Lung (tissue), 12 donors: ENCODE results near the gene EPB41. TPM values are rescaled to one million over a fixed set of nuclear protein-coding genes. Genes with fewer than 3 reads are reported as not detected.

ENCODE experiments used
- ATAC-seq: fragments of 200-7000 bp; cut with Tn5 transposase; one replicate; pipeline ENCODE4 v1.9.1; 2020; ENCODE audit warnings: moderate number of reproducible peaks; ENCODE audit not compliant: insufficient read depth, low FRiP score
- DNase-seq, 3 donors: peaks; one replicate each; pipeline ENCODE4 v3.0.0-alpha.2; 2013 to 2017
- H3K27ac ChIP-seq, 2 donors: one replicate each; pipeline ENCODE4 v1.5.1; 2013; ENCODE audit warnings: mild to moderate bottlenecking in 2 of 2, moderate library complexity in 2 of 2, control low read depth in 1 of 2, inconsistent platforms in 1 of 2, low read depth in 1 of 2, low read length in 1 of 2
- H3K27me3 ChIP-seq, 3 donors: one replicate each; pipeline ENCODE4 v1.5.1; 2013; ENCODE audit warnings: low read length in 2 of 3; ENCODE audit not compliant: control insufficient read depth in 3 of 3, insufficient read depth in 3 of 3
- H3K36me3 ChIP-seq, 4 donors: one replicate each; pipeline ENCODE4 v1.5.1; 2013; ENCODE audit warnings: low read length in 4 of 4, mild to moderate bottlenecking in 1 of 4, moderate library complexity in 1 of 4; ENCODE audit not compliant: control insufficient read depth in 4 of 4, insufficient read depth in 4 of 4
- H3K4me1 ChIP-seq, 5 donors: one replicate each; pipeline ENCODE4 v1.5.1; 2013; ENCODE audit warnings: low read length in 5 of 5, mild to moderate bottlenecking in 2 of 5, moderate library complexity in 1 of 5; ENCODE audit not compliant: control insufficient read depth in 5 of 5, insufficient read depth in 5 of 5
- H3K4me3 ChIP-seq: one replicate; pipeline ENCODE4 v1.5.1; 2013; ENCODE audit warnings: mild to moderate bottlenecking, control low read depth, moderate library complexity
- H3K9ac ChIP-seq, 2 donors: one replicate each; pipeline ENCODE4 v1.5.1; 2013; ENCODE audit warnings: low read length in 2 of 2, control low read depth in 1 of 2; ENCODE audit not compliant: insufficient read depth in 1 of 2
- H3K9me3 ChIP-seq, 4 donors: one replicate each; pipeline ENCODE4 v1.5.1; 2013; ENCODE audit warnings: low read length in 3 of 4, mild to moderate bottlenecking in 1 of 4, moderate library complexity in 1 of 4; ENCODE audit not compliant: control insufficient read depth in 4 of 4, insufficient read depth in 3 of 4
- CTCF ChIP-seq: IDR thresholded peaks from 2 replicates; pipeline ENCODE4 v1.5.1; 2012; ENCODE audit warnings: mild to moderate bottlenecking; ENCODE audit errors: control extremely low read depth, extremely low read depth
- WGBS, 2 donors: extraction: QIAGEN DNeasy Blood & Tissue Kit; methylation state at CpG; one replicate each; pipeline ENCODE4 v1.1.7; 2013; 5-methylcytosine and 5-hydroxymethylcytosine counted together
- polyA plus RNA-seq, 2 donors: library from polyadenylated mRNA; stranded (reverse); fragments of 200-250 nt; gene quantifications; one replicate each; pipeline ENCODE4 v1.2.1, GENCODE V29; 2013
- total RNA-seq, 2 donors: library from RNA; depleted of rRNA in 1 of 2; stranded (reverse); fragments of >200 nt in 1 of 2; gene quantifications; one replicate each; pipeline ENCODE4 v1.2.1, GENCODE V29; 2014 to 2021
- donor health status: control.
- donor health status: control.
- donor health status: Bipolar disorder and iron deficiency.
- donor health status: healthy.
- donor health status: DM: yes; HTN: yes; CAD: no.

Gene EPB41
- total and polyA plus RNA-seq, 4 donors = 10.4 to 69.0 (median 33.3) TPM

- 16 to 43% methylated on average over 3 of the region's 3 CpGs for WGBS, 2 donors
- ATAC-seq = no peak
- H3K36me3 ChIP-seq = no peaks in the 10 kb centered on the region
- H3K9ac ChIP-seq = peak overlapping the region in 1 of 2 donors; percentile 9
- no peak overlapping the region for H3K4me3 ChIP-seq
- TF ChIP-seq CTCF = no peak
- no peak overlapping the region for H3K27ac ChIP-seq
- H3K27me3 ChIP-seq = no peaks in the 10 kb centered on the region
- H3K4me1 ChIP-seq = peaks cover 4 to 27% (median 11%) of the 10 kb centered on the region in 5 donors
- DNase-seq = no peak
- no peaks in the 10 kb centered on the region for H3K9me3 ChIP-seq
Observed at GRCh38 chr1:28927266-28927647, 12.9 kb downstream of the EPB41 start.

- Histone ChIP-seq H3K27ac (peak overlapping the region in 1 of 2 donors; percentile 45), H3K9me3 (no peaks in the 10 kb centered on the region), H3K27me3 (no peaks in the 10 kb centered on the region), H3K9ac (peak overlapping the region in 1 of 2 donors; percentile 33), H3K36me3 (no peaks in the 10 kb centered on the region), H3K4me1 (peaks cover 4 to 27% (median 11%) of the 10 kb centered on the region in 5 donors), H3K4me3 (no peak overlapping the region)
- WGBS, 2 donors = 23 to 28% methylated on average over 1 of the region's 1 CpG
- no peak for TF ChIP-seq CTCF
- ATAC-seq (no peak), DNase-seq (peak in 2 of 3 donors; percentile 20 to 27)
Observed at GRCh38 chr1:28927648-28928313, 13.4 kb downstream of the EPB41 start.

GRCh38 chr1:28928314-28928941 lies 14.1 kb downstream of the EPB41 start:
- TF ChIP-seq CTCF = no peak
- Histone ChIP-seq H3K36me3 (no peaks in the 10 kb centered on the region), H3K27me3 (no peaks in the 10 kb centered on the region), H3K27ac (peak overlapping the region in 1 of 2 donors; percentile 45), H3K9ac (no peak overlapping the region), H3K4me1 (peaks cover 4 to 27% (median 11%) of the 10 kb centered on the region in 5 donors), H3K9me3 (no peaks in the 10 kb centered on the region), H3K4me3 (no peak overlapping the region)
- ATAC-seq (no peak), DNase-seq (peak in 2 of 3 donors; percentile 2 to 11)
- 28 to 32% methylated on average over 2 of the region's 2 CpGs for WGBS, 2 donors
